Activated B cell treated with CpG ODN at 0.5 μM for 24 hours (primary cell): Measurements from ENCODE around the gene TSHZ3. TPM values are rescaled to one million over a fixed set of nuclear protein-coding genes. Genes with fewer than 3 reads are reported as not detected.

Experiments used
- ATAC-seq: fragments of 200-7000 bp; cut with Tn5 transposase; one replicate; pipeline ENCODE4 v1.10.0; 2021; ENCODE audit warnings: low read depth, mild to moderate bottlenecking, moderate library complexity
- CTCF ChIA-PET: fragments of 350-600 bp; sonication (Branson Sonifier 250); formaldehyde crosslinking; loops from one replicate; lab custom pipeline; 2021; ENCODE audit warnings: antibody characterized with exemption; lab: Charles Lee
- POLR2A ChIA-PET: fragments of 350-600 bp; sonication (Branson Sonifier 250); formaldehyde crosslinking; loops from one replicate; lab custom pipeline; 2021; ENCODE audit warnings: antibody characterized with exemption; lab: Charles Lee
- DNase-seq: peaks from one replicate; pipeline ENCODE4 v3.0.0; 2022
- H3K27ac Mint-ChIP-seq: one replicate; pipeline ENCODE4 v1.8.0; 2020; ENCODE audit warnings: mixed read lengths
- H3K27me3 Mint-ChIP-seq: one replicate; pipeline ENCODE4 v1.8.0; 2021; ENCODE audit warnings: mixed read lengths
- H3K36me3 Mint-ChIP-seq: one replicate; pipeline ENCODE4 v1.8.0; 2021; ENCODE audit warnings: low read depth, mixed read lengths
- H3K4me1 Mint-ChIP-seq: one replicate; pipeline ENCODE4 v1.8.0; 2021; ENCODE audit warnings: mixed read lengths
- H3K4me3 Mint-ChIP-seq: one replicate; pipeline ENCODE4 v1.8.0; 2020; ENCODE audit warnings: mild to moderate bottlenecking, mixed read lengths
- H3K9me3 Mint-ChIP-seq: one replicate; pipeline ENCODE4 v1.8.0; 2020; ENCODE audit warnings: mixed read lengths
- intact Hi-C: fragments of 100-400 bp; cut with micrococcal nuclease; formaldehyde crosslinking; loops from one replicate; pipeline ENCODE4 v1.15.1; 2024
- total RNA-seq: library from RNA; stranded (reverse); gene quantifications from 2 replicates; pipeline ENCODE4 v1.2.3, GENCODE V29; 2022
- TF ChIP-seq, protein P1 (sequence below): fragments of 200-600 bp; IDR thresholded peaks from one replicate; pipeline ENCODE4 v1.8.0; 2022; ENCODE audit warnings: antibody characterized with exemption, mild to moderate bottlenecking

TSHZ3 gene
- total RNA-seq, 1 donor from 2014 or later, result not detected

DNA sequence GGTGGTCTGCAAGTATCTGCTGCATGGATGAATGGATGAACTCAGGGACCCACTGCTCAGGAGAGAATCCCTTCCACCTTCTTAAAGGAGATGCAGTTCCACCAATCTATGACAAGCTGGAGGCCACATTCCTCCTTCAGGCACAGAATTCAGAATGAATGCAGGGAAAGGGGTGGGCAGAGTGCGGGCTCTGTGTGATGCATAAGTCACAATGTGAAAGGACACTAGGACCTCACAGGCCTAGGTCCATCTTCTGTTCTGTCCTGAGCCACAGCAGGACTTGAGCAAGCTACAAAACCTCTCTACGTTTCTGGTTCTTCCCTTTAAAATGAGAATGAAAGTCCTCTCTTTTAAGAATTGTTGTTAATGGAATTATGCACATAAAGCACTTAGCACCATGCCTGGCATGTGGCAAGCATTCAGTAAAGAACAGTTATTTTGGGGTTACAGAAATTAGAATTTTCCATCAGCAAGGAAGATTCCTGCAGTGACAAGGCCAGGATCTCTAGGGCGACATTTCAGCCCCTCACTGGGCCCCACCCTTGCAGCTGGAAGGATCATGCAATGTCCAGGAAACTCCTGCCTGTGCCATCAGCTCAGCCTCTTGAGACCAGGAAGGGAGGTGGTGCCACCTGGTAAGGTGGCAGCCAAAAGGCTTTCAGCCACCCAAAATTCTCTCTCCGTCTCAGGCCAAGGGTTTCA, 38.7 kb downstream of the TSHZ3 start:
- no peak for DNase-seq
- Mint-ChIP-seq H3K36me3 (no peaks in the 10 kb centered on the region), H3K27me3 (no peaks in the 10 kb centered on the region), H3K4me1 (no peaks in the 10 kb centered on the region), H3K9me3 (no peaks in the 10 kb centered on the region), H3K27ac (no peak overlapping the region), H3K4me3 (no peak overlapping the region)
- no peak for ATAC-seq
- ChIA-PET CTCF (no interaction called here), POLR2A (no interaction called here)
- TF ChIP-seq, protein P1, sequence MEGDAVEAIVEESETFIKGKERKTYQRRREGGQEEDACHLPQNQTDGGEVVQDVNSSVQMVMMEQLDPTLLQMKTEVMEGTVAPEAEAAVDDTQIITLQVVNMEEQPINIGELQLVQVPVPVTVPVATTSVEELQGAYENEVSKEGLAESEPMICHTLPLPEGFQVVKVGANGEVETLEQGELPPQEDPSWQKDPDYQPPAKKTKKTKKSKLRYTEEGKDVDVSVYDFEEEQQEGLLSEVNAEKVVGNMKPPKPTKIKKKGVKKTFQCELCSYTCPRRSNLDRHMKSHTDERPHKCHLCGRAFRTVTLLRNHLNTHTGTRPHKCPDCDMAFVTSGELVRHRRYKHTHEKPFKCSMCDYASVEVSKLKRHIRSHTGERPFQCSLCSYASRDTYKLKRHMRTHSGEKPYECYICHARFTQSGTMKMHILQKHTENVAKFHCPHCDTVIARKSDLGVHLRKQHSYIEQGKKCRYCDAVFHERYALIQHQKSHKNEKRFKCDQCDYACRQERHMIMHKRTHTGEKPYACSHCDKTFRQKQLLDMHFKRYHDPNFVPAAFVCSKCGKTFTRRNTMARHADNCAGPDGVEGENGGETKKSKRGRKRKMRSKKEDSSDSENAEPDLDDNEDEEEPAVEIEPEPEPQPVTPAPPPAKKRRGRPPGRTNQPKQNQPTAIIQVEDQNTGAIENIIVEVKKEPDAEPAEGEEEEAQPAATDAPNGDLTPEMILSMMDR, result no peak
- intact Hi-C loops, result no loop called here

DNA sequence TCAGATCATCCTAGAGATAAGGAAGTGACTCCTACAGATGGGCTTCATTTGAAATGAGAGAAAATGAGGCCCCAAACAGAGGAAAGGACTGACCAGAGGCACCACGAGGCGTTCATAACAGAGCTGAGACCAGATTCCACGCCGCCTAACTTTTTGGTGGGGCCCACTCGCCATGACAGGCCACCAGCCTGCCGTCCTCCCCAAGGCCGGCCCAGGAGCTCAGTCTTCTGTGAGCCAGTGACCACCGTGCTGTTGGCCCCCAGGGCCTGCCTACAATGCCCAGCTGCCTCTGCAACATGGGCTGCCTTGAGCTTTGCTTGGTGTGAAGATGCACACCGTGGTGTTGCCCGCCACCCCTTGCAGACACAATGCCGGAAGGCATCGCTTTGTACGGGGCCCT, 40.5 kb downstream of the TSHZ3 start:
- Mint-ChIP-seq H3K36me3 (no peaks in the 10 kb centered on the region), H3K4me1 (no peaks in the 10 kb centered on the region), H3K27ac (no peak overlapping the region), H3K9me3 (no peaks in the 10 kb centered on the region), H3K27me3 (no peaks in the 10 kb centered on the region), H3K4me3 (no peak overlapping the region)
- ChIA-PET CTCF (no interaction called here), POLR2A (no interaction called here)
- TF ChIP-seq, protein P1, result no peak
- no peak for ATAC-seq
- no peak for DNase-seq
- intact Hi-C loops, result no loop called here

DNA sequence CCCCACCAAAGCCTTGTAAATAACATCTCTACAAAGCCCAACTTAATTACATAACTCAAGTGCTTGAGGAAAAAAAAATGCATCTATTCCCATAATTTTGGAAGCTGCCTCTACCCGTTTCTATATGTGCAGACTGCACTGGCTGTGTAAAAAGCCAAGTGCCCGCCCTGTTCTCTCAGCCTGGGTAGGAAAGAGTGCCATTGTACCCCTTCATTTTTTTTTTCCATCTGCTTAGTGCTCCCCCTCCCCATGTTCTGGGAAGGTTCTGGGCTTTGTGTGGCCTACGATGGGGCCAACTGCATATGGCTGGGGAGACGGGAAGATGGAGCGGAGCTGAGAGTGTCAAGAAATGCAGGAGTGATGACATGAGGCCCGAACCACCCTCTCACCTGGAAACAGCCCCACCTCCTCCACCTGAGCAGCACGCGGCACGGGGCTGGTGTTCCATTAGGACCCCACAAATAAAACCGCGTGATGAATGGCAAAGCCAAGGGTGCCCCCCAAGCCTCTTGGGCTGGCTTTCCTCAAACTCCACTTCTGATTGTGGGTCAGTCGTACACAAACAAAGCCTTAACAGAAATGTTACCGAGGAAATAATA, 42.1 kb downstream of the TSHZ3 start:
- TF ChIP-seq, protein P1, result no peak
- intact Hi-C loops, result no loop called here
- no peaks in the 10 kb centered on the region for H3K27me3 Mint-ChIP-seq
- DNase-seq (no peak), ATAC-seq (no peak)
- H3K36me3 Mint-ChIP-seq, result no peaks in the 10 kb centered on the region
- H3K27ac Mint-ChIP-seq, result no peak overlapping the region
- H3K4me1 Mint-ChIP-seq, result no peaks in the 10 kb centered on the region
- CTCF ChIA-PET, result no interaction called here
- POLR2A ChIA-PET, result no interaction called here
- no peaks in the 10 kb centered on the region for H3K9me3 Mint-ChIP-seq
- H3K4me3 Mint-ChIP-seq, result no peak overlapping the region

DNA sequence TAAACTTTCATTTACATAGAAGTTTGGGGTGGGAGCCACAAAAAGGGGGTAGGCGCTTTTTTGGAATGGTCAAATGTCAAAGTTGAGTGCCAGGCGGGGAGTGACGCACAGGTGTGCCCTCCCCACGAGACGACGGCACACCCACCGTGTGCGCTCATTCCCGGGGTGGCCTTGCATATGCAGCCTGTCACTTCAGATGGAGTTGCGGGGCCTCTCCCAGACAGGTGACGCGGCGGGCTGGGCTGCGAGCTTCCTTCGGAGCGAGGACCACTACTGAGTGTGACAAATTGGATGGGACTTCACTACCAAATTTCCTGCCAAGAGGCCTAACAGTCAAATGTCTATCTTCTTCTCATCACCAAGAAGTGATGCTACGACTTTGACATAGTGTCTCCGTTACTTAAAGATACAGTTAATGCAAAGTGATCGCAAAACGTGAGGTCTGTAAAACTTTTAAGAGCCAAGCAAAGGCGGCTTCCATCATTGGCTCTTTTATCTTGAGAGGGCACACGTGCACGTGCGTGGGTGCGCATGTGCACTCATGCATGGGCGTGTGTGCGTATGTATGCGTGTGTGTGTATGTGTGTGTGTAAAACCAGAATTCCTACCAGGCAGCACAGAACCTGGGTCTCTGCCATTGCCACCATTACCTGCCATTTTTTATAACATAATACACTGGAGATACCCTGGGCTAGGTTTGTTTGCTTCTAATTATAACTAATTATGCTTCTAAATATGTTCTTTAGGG, 43.1 kb downstream of the TSHZ3 start:
- no peak overlapping the region for H3K4me3 Mint-ChIP-seq
- H3K27me3 Mint-ChIP-seq, result no peaks in the 10 kb centered on the region
- intact Hi-C loops, result no loop called here
- H3K27ac Mint-ChIP-seq, result no peak overlapping the region
- TF ChIP-seq, protein P1, result no peak
- no peaks in the 10 kb centered on the region for H3K4me1 Mint-ChIP-seq
- ChIA-PET CTCF (no interaction called here), POLR2A (no interaction called here)
- ATAC-seq, result no peak
- H3K9me3 Mint-ChIP-seq, result no peaks in the 10 kb centered on the region
- no peaks in the 10 kb centered on the region for H3K36me3 Mint-ChIP-seq
- DNase-seq, result no peak

GRCh38 chr19:31304831-31305312, 44.4 kb downstream of the TSHZ3 start:
- no peaks in the 10 kb centered on the region for H3K27me3 Mint-ChIP-seq
- TF ChIP-seq, protein P1, result no peak
- no peaks in the 10 kb centered on the region for H3K9me3 Mint-ChIP-seq
- ATAC-seq, result no peak
- H3K4me3 Mint-ChIP-seq, result no peak overlapping the region
- ChIA-PET CTCF (no interaction called here), POLR2A (no interaction called here)
- H3K4me1 Mint-ChIP-seq, result no peaks in the 10 kb centered on the region
- intact Hi-C loops, result no loop called here
- no peak for DNase-seq
- H3K36me3 Mint-ChIP-seq, result no peaks in the 10 kb centered on the region
- no peak overlapping the region for H3K27ac Mint-ChIP-seq
